ENCODE results near the gene TPST2. TPM values are rescaled to one million over a fixed set of nuclear protein-coding genes. Genes with fewer than 3 reads are reported as not detected.

Gene TPST2
- total and polyA plus RNA-seq, 10 of the 15 experiments (the other 5 are each of a cell fraction or from before 2014, with no cell fraction given), result 6.3 to 33.7 (median 28.4) TPM

MicroRNAs encoded within 50 kb of the gene (microRNA counts, 767-probe panel; counts per million panel counts)
- microRNA hsa-miR-548j, result 55.3 counts per million

Small RNAs within 50 kb of the gene (microRNA-seq; reads per million reads assigned to microRNA genes)
- 29.2 reads per million, percentile 62 among the genes with 10 or more reads in this experiment for gene MIR548J

Small RNAs within 50 kb of the gene (small RNA-seq; reads per million reads assigned to genes)
- 1.4 reads per million, percentile 47 among the genes with 10 or more reads in this experiment for gene MIR548J

Other genes with a start within 250 kb of the TPST2 start
- 10.4 and 10.8 TPM in 2 replicates for gene ASPHD2, start 160.9 kb downstream of the TPST2 start, total RNA-seq (2014; rRNA removed)
- 5.0 and 5.3 TPM in 2 replicates for gene ASPHD2, start 160.9 kb downstream of the TPST2 start, total RNA-seq (2014; rRNA removed; fragmentation: Illumina TruSeq; extraction: Trizol)
- gene ASPHD2, start 160.9 kb downstream of the TPST2 start, total RNA-seq (2021), result 10.6 TPM in 2 replicates
- 6.2 and 7.7 TPM in 2 replicates for gene ASPHD2, start 160.9 kb downstream of the TPST2 start, polyA plus RNA-seq (2011; rRNA removed)
- 3.5 and 5.1 TPM in 2 replicates for gene ASPHD2, start 160.9 kb downstream of the TPST2 start, polyA plus RNA-seq (2014; fragmentation: Illumina TruSeq; extraction: Trizol)
- 1 to 10 TPM; 1.6 to 2.3 TPM for gene ASPHD2, start 160.9 kb downstream of the TPST2 start, polyA plus RNA-seq (2014; fragmentation: Nextera tagmentation; extraction: Ambion mirVana)
- 9.0 TPM in 2 replicates for gene ASPHD2, start 160.9 kb downstream of the TPST2 start, polyA plus RNA-seq (2014; rRNA removed)
- gene ASPHD2, start 160.9 kb downstream of the TPST2 start, polyA plus RNA-seq (2016; fragmentation: Nextera tagmentation; extraction: Ambion mirVana), result 1 to 10 TPM; 1.6 to 3.2 TPM
- 36.7 and 38.5 TPM in 2 replicates for gene HPS4, start 106.3 kb downstream of the TPST2 start, total RNA-seq (2014; rRNA removed)
- gene HPS4, start 106.3 kb downstream of the TPST2 start, total RNA-seq (2014; rRNA removed; fragmentation: Illumina TruSeq; extraction: Trizol), result 24.2 and 25.7 TPM in 2 replicates
- gene HPS4, start 106.3 kb downstream of the TPST2 start, total RNA-seq (2021), result 34.2 and 35.2 TPM in 2 replicates
- gene HPS4, start 106.3 kb downstream of the TPST2 start, polyA plus RNA-seq (2011; rRNA removed), result 36.5 and 52.5 TPM in 2 replicates
- gene HPS4, start 106.3 kb downstream of the TPST2 start, polyA plus RNA-seq (2014; fragmentation: Illumina TruSeq; extraction: Trizol), result 27.3 and 31.1 TPM in 2 replicates
- gene HPS4, start 106.3 kb downstream of the TPST2 start, polyA plus RNA-seq (2014; fragmentation: Nextera tagmentation; extraction: Ambion mirVana), result 10 to 100 TPM; 11.7 to 12.3 TPM
- gene HPS4, start 106.3 kb downstream of the TPST2 start, polyA plus RNA-seq (2014; rRNA removed), result 32.4 and 34.4 TPM in 2 replicates
- 10 to 100 TPM; 28.7 to 30.5 TPM for gene HPS4, start 106.3 kb downstream of the TPST2 start, polyA plus RNA-seq (2016; fragmentation: Nextera tagmentation; extraction: Ambion mirVana)
- 17.2 and 17.7 TPM in 2 replicates for gene SRRD, start 106.3 kb downstream of the TPST2 start, total RNA-seq (2014; rRNA removed)
- gene SRRD, start 106.3 kb downstream of the TPST2 start, total RNA-seq (2014; rRNA removed; fragmentation: Illumina TruSeq; extraction: Trizol), result 21.2 and 26.4 TPM in 2 replicates
- 27.5 and 32.9 TPM in 2 replicates for gene SRRD, start 106.3 kb downstream of the TPST2 start, total RNA-seq (2021)
- 50.5 and 55.9 TPM in 2 replicates for gene SRRD, start 106.3 kb downstream of the TPST2 start, polyA plus RNA-seq (2011; rRNA removed)
- 31.5 and 41.6 TPM in 2 replicates for gene SRRD, start 106.3 kb downstream of the TPST2 start, polyA plus RNA-seq (2014; fragmentation: Illumina TruSeq; extraction: Trizol)
- gene SRRD, start 106.3 kb downstream of the TPST2 start, polyA plus RNA-seq (2014; fragmentation: Nextera tagmentation; extraction: Ambion mirVana), result 10 to 100 TPM in 1 of 2 experiments, 1 to 10 TPM in 1; 4.1 to 15.4 TPM
- gene SRRD, start 106.3 kb downstream of the TPST2 start, polyA plus RNA-seq (2014; rRNA removed), result 22.3 and 27.4 TPM in 2 replicates
- gene SRRD, start 106.3 kb downstream of the TPST2 start, polyA plus RNA-seq (2016; fragmentation: Nextera tagmentation; extraction: Ambion mirVana), result 10 to 100 TPM; 42.9 to 50.6 TPM
- 31.7 and 34.6 TPM in 2 replicates for gene TFIP11, start 77.7 kb downstream of the TPST2 start, total RNA-seq (2014; rRNA removed)
- gene TFIP11, start 77.7 kb downstream of the TPST2 start, total RNA-seq (2014; rRNA removed; fragmentation: Illumina TruSeq; extraction: Trizol), result 28.3 and 32.2 TPM in 2 replicates
- 35.6 and 42.2 TPM in 2 replicates for gene TFIP11, start 77.7 kb downstream of the TPST2 start, total RNA-seq (2021)
- gene TFIP11, start 77.7 kb downstream of the TPST2 start, polyA plus RNA-seq (2011; rRNA removed), result 36.5 and 43.3 TPM in 2 replicates
- 27.3 and 29.4 TPM in 2 replicates for gene TFIP11, start 77.7 kb downstream of the TPST2 start, polyA plus RNA-seq (2014; fragmentation: Illumina TruSeq; extraction: Trizol)
- 10 to 100 TPM; 14.2 to 19.1 TPM for gene TFIP11, start 77.7 kb downstream of the TPST2 start, polyA plus RNA-seq (2014; fragmentation: Nextera tagmentation; extraction: Ambion mirVana)
- 23.1 and 31.6 TPM in 2 replicates for gene TFIP11, start 77.7 kb downstream of the TPST2 start, polyA plus RNA-seq (2014; rRNA removed)
- gene TFIP11, start 77.7 kb downstream of the TPST2 start, polyA plus RNA-seq (2016; fragmentation: Nextera tagmentation; extraction: Ambion mirVana), result 10 to 100 TPM; 35.9 to 40.1 TPM
- 0.11 TPM in 1 of 2 replicates, not detected in the other for gene CRYBB1, start 27.9 kb upstream of the TPST2 start, total RNA-seq (2014; rRNA removed)
- not detected in 2 replicates for gene CRYBB1, start 27.9 kb upstream of the TPST2 start, total RNA-seq (2014; rRNA removed; fragmentation: Illumina TruSeq; extraction: Trizol)
- 0.64 TPM in 1 of 2 replicates, not detected in the other for gene CRYBB1, start 27.9 kb upstream of the TPST2 start, total RNA-seq (2021)
- not detected in 2 replicates for gene CRYBB1, start 27.9 kb upstream of the TPST2 start, polyA plus RNA-seq (2011; rRNA removed)
- gene CRYBB1, start 27.9 kb upstream of the TPST2 start, polyA plus RNA-seq (2014; fragmentation: Illumina TruSeq; extraction: Trizol), result 0.09 TPM in 1 of 2 replicates, not detected in the other
- under 1 TPM in 1 of 2 experiments, not detected in 1; 0.23 TPM for gene CRYBB1, start 27.9 kb upstream of the TPST2 start, polyA plus RNA-seq (2014; fragmentation: Nextera tagmentation; extraction: Ambion mirVana)
- gene CRYBB1, start 27.9 kb upstream of the TPST2 start, polyA plus RNA-seq (2014; rRNA removed), result 0.13 TPM in 1 of 2 replicates, not detected in the other
- gene CRYBB1, start 27.9 kb upstream of the TPST2 start, polyA plus RNA-seq (2016; fragmentation: Nextera tagmentation; extraction: Ambion mirVana), result under 1 TPM in 1 of 2 experiments, not detected in 1; 0.32 TPM
- gene CRYBA4, start 31.8 kb upstream of the TPST2 start, total RNA-seq (2014; rRNA removed), result 0.17 TPM in 1 of 2 replicates, not detected in the other
- gene CRYBA4, start 31.8 kb upstream of the TPST2 start, total RNA-seq (2014; rRNA removed; fragmentation: Illumina TruSeq; extraction: Trizol), result not detected in 2 replicates
- gene CRYBA4, start 31.8 kb upstream of the TPST2 start, total RNA-seq (2021), result not detected in 2 replicates
- 0.12 TPM in 2 replicates for gene CRYBA4, start 31.8 kb upstream of the TPST2 start, polyA plus RNA-seq (2011; rRNA removed)
- not detected in 2 replicates for gene CRYBA4, start 31.8 kb upstream of the TPST2 start, polyA plus RNA-seq (2014; fragmentation: Illumina TruSeq; extraction: Trizol)
- gene CRYBA4, start 31.8 kb upstream of the TPST2 start, polyA plus RNA-seq (2014; fragmentation: Nextera tagmentation; extraction: Ambion mirVana), result not detected
- gene CRYBA4, start 31.8 kb upstream of the TPST2 start, polyA plus RNA-seq (2014; rRNA removed), result not detected in 2 replicates
- not detected for gene CRYBA4, start 31.8 kb upstream of the TPST2 start, polyA plus RNA-seq (2016; fragmentation: Nextera tagmentation; extraction: Ambion mirVana)
- 5.2 and 5.9 TPM in 2 replicates for gene MIAT, start 67.5 kb upstream of the TPST2 start, total RNA-seq (2014; rRNA removed)
- 6.7 and 7.7 TPM in 2 replicates for gene MIAT, start 67.5 kb upstream of the TPST2 start, total RNA-seq (2014; rRNA removed; fragmentation: Illumina TruSeq; extraction: Trizol)
- 9.9 and 11.7 TPM in 2 replicates for gene MIAT, start 67.5 kb upstream of the TPST2 start, total RNA-seq (2021)
- gene MIAT, start 67.5 kb upstream of the TPST2 start, polyA plus RNA-seq (2011; rRNA removed), result 1.8 and 1.9 TPM in 2 replicates
- 12.4 and 14.7 TPM in 2 replicates for gene MIAT, start 67.5 kb upstream of the TPST2 start, polyA plus RNA-seq (2014; fragmentation: Illumina TruSeq; extraction: Trizol)
- under 1 TPM; 0.39 to 0.51 TPM for gene MIAT, start 67.5 kb upstream of the TPST2 start, polyA plus RNA-seq (2014; fragmentation: Nextera tagmentation; extraction: Ambion mirVana)
- 13.7 and 16.0 TPM in 2 replicates for gene MIAT, start 67.5 kb upstream of the TPST2 start, polyA plus RNA-seq (2014; rRNA removed)
- gene MIAT, start 67.5 kb upstream of the TPST2 start, polyA plus RNA-seq (2016; fragmentation: Nextera tagmentation; extraction: Ambion mirVana), result 1 to 10 TPM; 2.2 to 3.4 TPM